ENCODE measurements around the gene MICAL2. TPM values are rescaled to one million over a fixed set of nuclear protein-coding genes. Genes with fewer than 3 reads are reported as not detected.

MICAL2 gene
- total and polyA plus RNA-seq, 2 donors, result 17.3 to 26.8 TPM

GRCh38 chr11:12111549-12112520 is 1.4 kb downstream of the MICAL2 start:
- no peak for DNase-seq (ENCODE audit: low read depth in 6 of 9, low spot score in 9 of 9)
- H3K9me3 ChIP-seq (ENCODE audit: control insufficient read depth in 2 of 2, insufficient read depth in 1 of 2, low read length in 1 of 2), result no peaks in the 10 kb centered on the region
- WGBS, result 92% methylated on average over 12 of the region's 12 CpGs
- H3K27ac ChIP-seq (ENCODE audit: low read depth in 1 of 2, low read length in 1 of 2), result no peak overlapping the region
- peaks cover 5 to 17% of the 10 kb centered on the region in 2 donors for H3K4me1 ChIP-seq (ENCODE audit: control insufficient read depth in 2 of 2, insufficient read depth in 2 of 2, low read length in 2 of 2)
- H3K4me3 ChIP-seq (ENCODE audit: low read length in 2 of 2), result peak overlapping the region in 1 of 2 donors; percentile 35
- peaks cover 0 to 17% of the 10 kb centered on the region in 2 donors for H3K27me3 ChIP-seq (ENCODE audit: control insufficient read depth in 2 of 2, insufficient read depth in 1 of 2, low read length in 1 of 2)
- no peaks in the 10 kb centered on the region for H3K36me3 ChIP-seq (ENCODE audit: control insufficient read depth in 2 of 2, insufficient read depth in 2 of 2, low read length in 1 of 2)

GRCh38 chr11:12112750-12113149 is 2.4 kb downstream of the MICAL2 start:
- H3K9me3 ChIP-seq (ENCODE audit: control insufficient read depth in 2 of 2, insufficient read depth in 1 of 2, low read length in 1 of 2), result no peaks in the 10 kb centered on the region
- H3K4me1 ChIP-seq (ENCODE audit: control insufficient read depth in 2 of 2, insufficient read depth in 2 of 2, low read length in 2 of 2), result peaks cover 5 to 25% of the 10 kb centered on the region in 2 donors
- no peak for DNase-seq (ENCODE audit: low read depth in 6 of 9, low spot score in 9 of 9)
- 98% methylated on average over 2 of the region's 2 CpGs for WGBS
- H3K27me3 ChIP-seq (ENCODE audit: control insufficient read depth in 2 of 2, insufficient read depth in 1 of 2, low read length in 1 of 2), result peaks cover 0 to 17% of the 10 kb centered on the region in 2 donors
- no peaks in the 10 kb centered on the region for H3K36me3 ChIP-seq (ENCODE audit: control insufficient read depth in 2 of 2, insufficient read depth in 2 of 2, low read length in 1 of 2)
- H3K4me3 ChIP-seq (ENCODE audit: low read length in 2 of 2), result no peak overlapping the region
- no peak overlapping the region for H3K27ac ChIP-seq (ENCODE audit: low read depth in 1 of 2, low read length in 1 of 2)

- Histone ChIP-seq H3K9me3 (ENCODE audit: control insufficient read depth in 2 of 2, insufficient read depth in 1 of 2, low read length in 1 of 2) (no peaks in the 10 kb centered on the region), H3K27me3 (ENCODE audit: control insufficient read depth in 2 of 2, insufficient read depth in 1 of 2, low read length in 1 of 2) (peaks cover 0 to 17% of the 10 kb centered on the region in 2 donors), H3K4me3 (ENCODE audit: low read length in 2 of 2) (no peak overlapping the region), H3K27ac (ENCODE audit: low read depth in 1 of 2, low read length in 1 of 2) (no peak overlapping the region), H3K36me3 (ENCODE audit: control insufficient read depth in 2 of 2, insufficient read depth in 2 of 2, low read length in 1 of 2) (no peaks in the 10 kb centered on the region), H3K4me1 (ENCODE audit: control insufficient read depth in 2 of 2, insufficient read depth in 2 of 2, low read length in 2 of 2) (peaks cover 5 to 31% of the 10 kb centered on the region in 2 donors)
- 89% methylated on average over 8 of the region's 8 CpGs for WGBS
- DNase-seq (ENCODE audit: low read depth in 6 of 9, low spot score in 9 of 9), result no peak
Observed at GRCh38 chr11:12113294-12113693, 2.9 kb downstream of the MICAL2 start.

- peaks cover 0 to 17% of the 10 kb centered on the region in 2 donors for H3K27me3 ChIP-seq (ENCODE audit: control insufficient read depth in 2 of 2, insufficient read depth in 1 of 2, low read length in 1 of 2)
- H3K4me1 ChIP-seq (ENCODE audit: control insufficient read depth in 2 of 2, insufficient read depth in 2 of 2, low read length in 2 of 2), result peaks cover 8 to 41% of the 10 kb centered on the region in 2 donors
- no peaks in the 10 kb centered on the region for H3K9me3 ChIP-seq (ENCODE audit: control insufficient read depth in 2 of 2, insufficient read depth in 1 of 2, low read length in 1 of 2)
- H3K27ac ChIP-seq (ENCODE audit: low read depth in 1 of 2, low read length in 1 of 2), result no peak overlapping the region
- no peaks in the 10 kb centered on the region for H3K36me3 ChIP-seq (ENCODE audit: control insufficient read depth in 2 of 2, insufficient read depth in 2 of 2, low read length in 1 of 2)
- H3K4me3 ChIP-seq (ENCODE audit: low read length in 2 of 2), result no peak overlapping the region
- WGBS, result 94% methylated on average over 21 of the region's 21 CpGs
- no peak for DNase-seq (ENCODE audit: low read depth in 6 of 9, low spot score in 9 of 9)
Observed at GRCh38 chr11:12114193-12115033, 4.0 kb downstream of the MICAL2 start.

- Histone ChIP-seq H3K27ac (ENCODE audit: low read depth in 1 of 2, low read length in 1 of 2) (no peak overlapping the region), H3K36me3 (ENCODE audit: control insufficient read depth in 2 of 2, insufficient read depth in 2 of 2, low read length in 1 of 2) (no peaks in the 10 kb centered on the region), H3K27me3 (ENCODE audit: control insufficient read depth in 2 of 2, insufficient read depth in 1 of 2, low read length in 1 of 2) (peaks cover 0 to 4% of the 10 kb centered on the region in 2 donors), H3K4me3 (ENCODE audit: low read length in 2 of 2) (no peak overlapping the region), H3K9me3 (ENCODE audit: control insufficient read depth in 2 of 2, insufficient read depth in 1 of 2, low read length in 1 of 2) (no peaks in the 10 kb centered on the region), H3K4me1 (ENCODE audit: control insufficient read depth in 2 of 2, insufficient read depth in 2 of 2, low read length in 2 of 2) (peaks cover 8 to 43% of the 10 kb centered on the region in 2 donors)
- no peak for DNase-seq (ENCODE audit: low read depth in 6 of 9, low spot score in 9 of 9)
- 78% methylated on average over 9 of the region's 9 CpGs for WGBS
Observed at GRCh38 chr11:12116425-12117032, 6.1 kb downstream of the MICAL2 start.

GRCh38 chr11:12117200-12117599 is 6.8 kb downstream of the MICAL2 start:
- Histone ChIP-seq H3K27ac (ENCODE audit: low read depth in 1 of 2, low read length in 1 of 2) (no peak overlapping the region), H3K36me3 (ENCODE audit: control insufficient read depth in 2 of 2, insufficient read depth in 2 of 2, low read length in 1 of 2) (no peaks in the 10 kb centered on the region), H3K27me3 (ENCODE audit: control insufficient read depth in 2 of 2, insufficient read depth in 1 of 2, low read length in 1 of 2) (no peaks in the 10 kb centered on the region), H3K9me3 (ENCODE audit: control insufficient read depth in 2 of 2, insufficient read depth in 1 of 2, low read length in 1 of 2) (no peaks in the 10 kb centered on the region), H3K4me3 (ENCODE audit: low read length in 2 of 2) (no peak overlapping the region), H3K4me1 (ENCODE audit: control insufficient read depth in 2 of 2, insufficient read depth in 2 of 2, low read length in 2 of 2) (peaks cover 8 to 43% of the 10 kb centered on the region in 2 donors)
- WGBS, result 91% methylated on average over 4 of the region's 4 CpGs
- DNase-seq (ENCODE audit: low read depth in 6 of 9, low spot score in 9 of 9), result no peak

GRCh38 chr11:12117611-12118010 is 7.2 kb downstream of the MICAL2 start:
- Histone ChIP-seq H3K4me3 (ENCODE audit: low read length in 2 of 2) (no peak overlapping the region), H3K4me1 (ENCODE audit: control insufficient read depth in 2 of 2, insufficient read depth in 2 of 2, low read length in 2 of 2) (peaks cover 8 to 43% of the 10 kb centered on the region in 2 donors), H3K27me3 (ENCODE audit: control insufficient read depth in 2 of 2, insufficient read depth in 1 of 2, low read length in 1 of 2) (no peaks in the 10 kb centered on the region), H3K27ac (ENCODE audit: low read depth in 1 of 2, low read length in 1 of 2) (no peak overlapping the region), H3K36me3 (ENCODE audit: control insufficient read depth in 2 of 2, insufficient read depth in 2 of 2, low read length in 1 of 2) (no peaks in the 10 kb centered on the region), H3K9me3 (ENCODE audit: control insufficient read depth in 2 of 2, insufficient read depth in 1 of 2, low read length in 1 of 2) (no peaks in the 10 kb centered on the region)
- DNase-seq (ENCODE audit: low read depth in 6 of 9, low spot score in 9 of 9), result no peak
- WGBS, result 96% methylated on average over 2 of the region's 2 CpGs

- H3K36me3 ChIP-seq (ENCODE audit: control insufficient read depth in 2 of 2, insufficient read depth in 2 of 2, low read length in 1 of 2), result no peaks in the 10 kb centered on the region
- peaks cover 8 to 48% of the 10 kb centered on the region in 2 donors for H3K4me1 ChIP-seq (ENCODE audit: control insufficient read depth in 2 of 2, insufficient read depth in 2 of 2, low read length in 2 of 2)
- no peak overlapping the region for H3K4me3 ChIP-seq (ENCODE audit: low read length in 2 of 2)
- peak in 1 of 9 donors; percentile 43 for DNase-seq (ENCODE audit: low read depth in 6 of 9, low spot score in 9 of 9)
- no peaks in the 10 kb centered on the region for H3K9me3 ChIP-seq (ENCODE audit: control insufficient read depth in 2 of 2, insufficient read depth in 1 of 2, low read length in 1 of 2)
- H3K27me3 ChIP-seq (ENCODE audit: control insufficient read depth in 2 of 2, insufficient read depth in 1 of 2, low read length in 1 of 2), result no peaks in the 10 kb centered on the region
- peak overlapping the region in 1 of 2 donors; percentile 38 for H3K27ac ChIP-seq (ENCODE audit: low read depth in 1 of 2, low read length in 1 of 2)
- 40% methylated on average over 4 of the region's 4 CpGs for WGBS
Observed at GRCh38 chr11:12118949-12119348, 8.6 kb downstream of the MICAL2 start.

All from thymus (tissue), 11 donors.